GM21528 (cell line): ENCODE measurements around the gene PRM3.

Experiments
- ATAC-seq: cut with Tn5 transposase; IDR thresholded peaks from one replicate; pipeline ENCODE4 v1.9.1; 2021; ENCODE audit warnings: mild to moderate bottlenecking, moderate library complexity; ENCODE audit not compliant: unreplicated experiment, low FRiP score

PRM3 gene

DNA sequence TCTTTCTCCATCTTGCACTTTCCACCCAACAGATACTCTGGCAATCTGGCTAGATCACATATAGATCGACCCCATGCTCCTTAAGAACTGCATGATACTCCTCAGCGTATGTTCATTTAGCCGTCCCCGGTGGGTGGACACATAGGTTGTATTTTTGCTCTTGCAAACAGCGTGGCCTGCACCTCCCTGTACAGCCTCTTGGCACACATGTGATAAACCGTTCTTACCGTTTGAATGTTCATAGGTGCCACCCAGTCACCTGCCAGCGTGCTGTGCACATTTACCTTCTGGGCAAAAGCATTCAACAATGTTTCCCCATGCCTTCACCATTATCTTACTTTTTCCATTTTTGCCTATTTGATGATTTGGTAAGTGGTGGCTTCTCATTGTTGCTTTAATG lies 10.5 kb downstream of the PRM3 start:
- ATAC-seq: no peak

DNA sequence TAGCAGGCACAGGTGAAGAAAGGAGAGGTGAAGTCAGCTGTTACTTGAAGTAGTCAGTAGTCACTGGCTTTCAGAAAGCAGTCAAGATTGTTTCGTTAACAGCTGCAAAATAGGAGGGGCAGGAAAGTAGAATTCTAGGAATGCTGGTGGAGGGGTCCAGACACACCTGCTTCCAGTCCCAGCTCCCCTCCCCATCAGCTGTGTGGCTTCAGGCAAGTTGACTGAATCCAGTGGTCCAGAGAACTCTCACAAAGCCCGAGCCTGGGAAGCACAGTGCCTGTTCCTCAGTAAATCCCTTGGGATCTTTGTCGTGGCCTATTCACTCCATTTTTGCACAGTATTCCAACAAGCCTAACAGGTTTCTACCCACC lies 12.8 kb downstream of the PRM3 start:
- ATAC-seq: no peak

- ATAC-seq: no peak
Measured at GRCh38 chr16:11259655-11260595, 13.5 kb downstream of the PRM3 start.

DNA sequence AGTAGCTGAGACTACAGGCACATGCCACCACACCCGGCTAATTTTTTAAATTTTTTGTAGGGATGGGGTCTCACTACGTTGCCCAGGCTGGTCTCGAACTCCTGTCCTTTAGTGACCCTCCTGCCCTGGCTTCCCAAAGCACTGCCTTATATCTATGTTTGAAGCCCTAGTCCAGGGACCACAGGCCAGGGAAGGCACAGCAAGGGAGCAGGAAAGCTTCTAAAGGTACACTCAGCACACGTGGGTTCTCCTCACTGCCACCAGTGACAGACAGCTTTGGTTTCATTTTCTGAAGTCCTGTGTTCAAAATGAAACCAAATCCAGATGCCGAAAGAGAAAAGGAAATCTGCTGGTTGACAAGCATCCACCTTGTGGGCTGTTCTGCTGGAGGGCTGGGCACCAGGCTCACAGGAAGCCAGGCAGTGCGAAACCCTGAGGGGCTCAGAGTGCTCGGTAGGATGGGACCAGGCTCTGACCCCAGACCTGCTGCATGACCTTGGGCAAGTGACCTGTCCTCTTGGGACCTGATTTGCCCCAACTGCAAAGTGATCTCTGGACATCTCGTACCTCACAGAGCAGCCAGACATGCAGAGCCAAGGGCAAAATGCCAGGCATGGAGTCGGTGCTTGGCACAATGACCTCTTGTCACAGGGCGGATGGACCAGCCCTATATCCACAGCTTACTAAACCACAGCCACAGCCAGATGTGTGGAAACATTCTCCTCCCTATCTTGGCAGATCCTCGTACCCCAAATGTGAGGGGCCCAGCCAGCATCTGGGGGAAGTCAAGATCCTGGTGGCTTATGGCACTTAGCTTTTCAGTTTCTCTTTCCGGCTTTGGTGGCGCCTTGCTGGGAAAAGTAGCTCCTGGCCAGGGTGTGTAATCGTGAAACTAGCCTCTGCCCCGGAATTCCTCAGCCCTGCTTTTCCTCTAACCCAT lies 14.6 kb downstream of the PRM3 start:
- no peak for ATAC-seq

- ATAC-seq: no peak
Measured at GRCh38 chr16:11257131-11257938, 16.1 kb downstream of the PRM3 start.

GRCh38 chr16:11256661-11257130 lies 16.7 kb downstream of the PRM3 start:
- ATAC-seq: no peak

GRCh38 chr16:11255737-11256660 lies 17.4 kb downstream of the PRM3 start, which contains the start of gene SOCS1:
TSS of gene SOCS1 (minus strand) at chr16:11256204. CDS start at chr16:11255478, 726 bp downstream.
- peak; percentile 57 for ATAC-seq

DNA sequence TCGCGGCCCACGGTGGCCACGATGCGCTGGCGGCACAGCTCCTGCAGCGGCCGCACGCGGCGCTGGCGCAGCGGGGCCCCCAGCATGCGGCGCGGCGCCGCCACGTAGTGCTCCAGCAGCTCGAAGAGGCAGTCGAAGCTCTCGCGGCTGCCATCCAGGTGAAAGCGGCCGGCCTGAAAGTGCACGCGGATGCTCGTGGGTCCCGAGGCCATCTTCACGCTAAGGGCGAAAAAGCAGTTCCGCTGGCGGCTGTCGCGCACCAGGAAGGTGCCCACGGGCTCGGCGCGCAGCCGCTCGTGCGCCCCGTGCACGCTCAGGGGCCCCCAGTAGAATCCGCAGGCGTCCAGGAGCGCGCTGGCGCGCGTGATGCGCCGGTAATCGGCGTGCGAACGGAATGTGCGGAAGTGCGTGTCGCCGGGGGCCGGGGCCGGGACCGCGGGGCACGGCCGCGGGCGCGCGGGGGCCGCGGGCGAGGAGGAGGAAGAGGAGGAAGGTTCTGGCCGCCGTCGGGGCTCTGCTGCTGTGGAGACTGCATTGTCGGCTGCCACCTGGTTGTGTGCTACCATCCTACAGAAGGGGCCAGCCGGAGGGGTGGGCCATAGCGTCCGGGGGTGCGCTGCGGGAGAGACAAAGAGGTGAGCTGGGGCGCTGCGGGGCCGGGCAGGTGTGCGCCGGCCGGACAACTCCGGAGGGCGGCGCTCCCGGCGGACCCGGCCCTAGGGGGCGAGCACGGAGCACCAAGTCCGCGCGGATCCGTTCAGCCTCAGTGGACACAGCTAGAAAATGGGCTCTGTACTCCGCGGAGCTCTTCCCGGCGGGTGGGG lies 18.3 kb downstream of the PRM3 start:
- ATAC-seq: peak; percentile 25

- no peak for ATAC-seq
Measured at GRCh38 chr16:11253995-11254912, 19.2 kb downstream of the PRM3 start.

- ATAC-seq: no peak
Measured at GRCh38 chr16:11253009-11253994, 20.1 kb downstream of the PRM3 start.

GRCh38 chr16:11252482-11252931 lies 20.9 kb downstream of the PRM3 start:
- ATAC-seq: no peak

DNA sequence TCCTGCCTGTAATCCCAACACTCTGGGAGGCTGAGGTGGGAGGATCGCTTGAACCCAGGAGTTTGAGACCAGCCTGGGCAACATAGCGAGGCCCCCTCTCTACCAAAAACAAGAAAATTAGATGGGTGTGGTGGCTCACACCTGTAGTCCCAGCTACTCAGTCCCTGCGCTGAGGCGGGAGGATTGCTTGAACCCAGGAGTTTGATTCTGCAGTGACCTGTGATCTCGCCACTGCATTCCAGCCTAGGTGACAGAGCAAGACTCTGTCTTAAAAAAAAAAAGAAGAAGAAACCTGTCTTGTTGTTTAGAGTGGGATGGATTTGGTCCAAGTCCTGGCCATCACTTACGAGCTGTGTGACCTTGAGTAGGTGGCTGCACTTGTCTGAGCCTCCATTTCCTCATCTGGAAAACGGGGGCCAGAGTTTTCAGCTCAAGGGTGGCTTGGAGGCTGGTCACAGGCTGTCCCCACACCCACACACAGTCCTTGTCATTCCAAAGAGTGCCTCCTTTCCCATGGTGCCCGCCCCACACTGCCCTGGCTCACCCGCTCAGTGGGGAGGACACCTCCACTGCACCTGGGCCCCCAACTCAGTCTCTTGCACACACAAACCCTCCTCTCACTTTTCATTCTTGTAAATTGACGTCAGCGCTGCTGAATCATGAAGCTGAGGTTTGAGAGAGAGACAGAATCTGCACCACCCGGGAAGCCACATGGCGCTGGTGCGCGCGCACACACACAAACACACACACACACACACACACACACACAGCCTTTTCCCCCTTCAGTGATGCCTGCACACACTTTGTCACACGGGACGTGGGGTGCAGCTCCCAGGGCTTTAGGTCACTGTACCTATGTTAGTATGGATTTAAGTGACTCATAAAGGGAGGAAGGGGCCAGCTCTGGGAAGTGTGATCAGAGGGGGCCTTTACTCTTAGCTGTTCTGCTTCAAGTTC lies 21.6 kb downstream of the PRM3 start:
- no peak for ATAC-seq

- no peak for ATAC-seq
Measured at GRCh38 chr16:11250786-11251524, 22.5 kb downstream of the PRM3 start.

GRCh38 chr16:11250091-11250785 lies 23.2 kb downstream of the PRM3 start:
- ATAC-seq: no peak
